Measurements from ENCODE around the gene GBP5.

The GBP5 gene

DNA sequence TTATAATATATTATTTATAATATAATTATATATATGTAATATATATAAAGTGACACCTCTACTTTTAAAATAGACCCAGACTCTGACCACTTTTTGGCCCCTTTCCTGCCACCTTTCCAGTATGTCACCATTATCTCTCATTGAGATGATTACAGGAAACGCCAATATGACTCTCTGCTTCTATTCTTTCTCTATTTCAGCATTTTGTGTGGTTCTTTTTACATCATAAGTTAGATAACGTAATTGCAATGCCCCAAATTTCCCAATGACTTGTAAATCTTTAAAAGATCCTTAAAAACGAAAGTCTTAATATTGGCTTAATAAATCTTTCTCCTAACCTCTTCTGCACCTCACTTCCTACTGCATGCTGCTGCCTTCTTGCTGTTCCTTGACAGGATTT lies 8.1 kb upstream of the GBP5 start:
- no peak overlapping the region for H4K8ac ChIP-seq (ENCODE audit: low read length)
- no peak overlapping the region for H2BK5ac ChIP-seq (ENCODE audit: low read depth, low read length, poor library complexity, severe bottlenecking)
- no peak overlapping the region for H3K9ac ChIP-seq (ENCODE audit: low read length)
- H2AK5ac ChIP-seq (ENCODE audit: low read length, severe bottlenecking): no peak overlapping the region
- H3K9me3 ChIP-seq (ENCODE audit: control insufficient read depth, low read length): no peaks in the 10 kb centered on the region
- no peak overlapping the region for H3K4me2 ChIP-seq (ENCODE audit: low read length, poor library complexity, severe bottlenecking)
- DNase-seq: no peak
- H3K27me3 ChIP-seq (ENCODE audit: control insufficient read depth in 1 of 2, insufficient read depth in 1 of 2, low read length in 2 of 2): no peaks in the 10 kb centered on the region
- H2BK15ac ChIP-seq (ENCODE audit: low read depth, poor library complexity, severe bottlenecking): no peak overlapping the region
- no peaks in the 10 kb centered on the region for H3K36me3 ChIP-seq (ENCODE audit: control insufficient read depth in 1 of 2, insufficient read depth in 2 of 2, low read depth in 1 of 2, low read length in 2 of 2)
- 77% methylated on average over 3 of the region's 3 CpGs for WGBS
- no peak overlapping the region for H2AFZ ChIP-seq (ENCODE audit: low read depth, low read length)
- H3K79me1 ChIP-seq (replicated peaks; ENCODE audit: low read length, poor library complexity, severe bottlenecking): no peaks in the 10 kb centered on the region
- no peak overlapping the region for H3K4ac ChIP-seq (ENCODE audit: low read depth in 1 of 2, low read length in 2 of 2)
- H3K27ac ChIP-seq (ENCODE audit: low read length, poor library complexity, severe bottlenecking): no peak overlapping the region
- H4K91ac ChIP-seq (ENCODE audit: low read length): no peak overlapping the region
- H3K4me1 ChIP-seq (ENCODE audit: control insufficient read depth, insufficient read depth, low read depth, low read length): no peaks in the 10 kb centered on the region
- H2BK120ac ChIP-seq (ENCODE audit: low read depth, low read length): no peak overlapping the region
- H3K4me3 ChIP-seq (ENCODE audit: insufficient read depth in 1 of 2, low read depth in 1 of 2, low read length in 2 of 2): no peak overlapping the region
- H2BK12ac ChIP-seq (ENCODE audit: low read length in 2 of 2): no peak overlapping the region
- no peak overlapping the region for H3K23ac ChIP-seq (ENCODE audit: low read length in 2 of 2)
- H3K14ac ChIP-seq (ENCODE audit: low read length in 2 of 2): no peak overlapping the region
- no peak overlapping the region for H3K18ac ChIP-seq (ENCODE audit: low read depth in 1 of 2, low read length in 2 of 2)

DNA sequence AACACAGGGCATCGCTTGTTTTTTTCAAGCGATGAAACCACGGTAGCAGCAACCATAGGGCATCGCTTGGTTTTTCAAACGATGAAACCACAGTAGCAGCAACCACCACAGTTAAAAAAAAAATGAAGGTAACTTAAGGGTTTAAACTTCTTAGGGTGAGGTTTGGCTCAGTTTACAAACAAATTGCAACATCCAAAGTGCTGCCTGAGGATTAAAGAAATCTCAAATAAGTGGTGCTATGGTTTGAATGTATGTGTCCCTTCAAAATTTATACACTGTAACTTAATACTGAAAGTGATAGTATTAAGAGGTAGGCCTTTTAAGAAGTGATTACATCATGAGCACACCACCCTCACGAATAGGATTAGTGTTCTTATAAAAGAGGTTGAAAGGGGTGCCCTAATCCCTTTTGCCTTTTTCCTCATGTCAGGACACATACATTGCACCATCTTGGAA lies 6.4 kb upstream of the GBP5 start:
- Histone ChIP-seq H3K4me1 (ENCODE audit: control insufficient read depth, insufficient read depth, low read depth, low read length) (no peaks in the 10 kb centered on the region), H3K23ac (ENCODE audit: low read length in 2 of 2) (no peak overlapping the region), H3K14ac (ENCODE audit: low read length in 2 of 2) (no peak overlapping the region), H2BK12ac (ENCODE audit: low read length in 2 of 2) (no peak overlapping the region), H3K9me3 (ENCODE audit: control insufficient read depth, low read length) (no peaks in the 10 kb centered on the region), H4K8ac (ENCODE audit: low read length) (no peak overlapping the region), H3K18ac (ENCODE audit: low read depth in 1 of 2, low read length in 2 of 2) (no peak overlapping the region), H3K4me3 (ENCODE audit: insufficient read depth in 1 of 2, low read depth in 1 of 2, low read length in 2 of 2) (no peak overlapping the region), H2BK15ac (ENCODE audit: low read depth, poor library complexity, severe bottlenecking) (no peak overlapping the region), H4K91ac (ENCODE audit: low read length) (no peak overlapping the region), H3K79me1 (replicated peaks; ENCODE audit: low read length, poor library complexity, severe bottlenecking) (no peaks in the 10 kb centered on the region), H3K4ac (ENCODE audit: low read depth in 1 of 2, low read length in 2 of 2) (no peak overlapping the region), H3K9ac (ENCODE audit: low read length) (no peak overlapping the region), H2BK120ac (ENCODE audit: low read depth, low read length) (no peak overlapping the region), H3K4me2 (ENCODE audit: low read length, poor library complexity, severe bottlenecking) (no peak overlapping the region), H2AFZ (ENCODE audit: low read depth, low read length) (no peak overlapping the region), H3K27ac (ENCODE audit: low read length, poor library complexity, severe bottlenecking) (no peak overlapping the region), H3K36me3 (ENCODE audit: control insufficient read depth in 1 of 2, insufficient read depth in 2 of 2, low read depth in 1 of 2, low read length in 2 of 2) (no peaks in the 10 kb centered on the region), H2AK5ac (ENCODE audit: low read length, severe bottlenecking) (no peak overlapping the region), H2BK5ac (ENCODE audit: low read depth, low read length, poor library complexity, severe bottlenecking) (no peak overlapping the region), H3K27me3 (ENCODE audit: control insufficient read depth in 1 of 2, insufficient read depth in 1 of 2, low read length in 2 of 2) (no peaks in the 10 kb centered on the region)
- no peak for DNase-seq
- 100% methylated on average over 2 of the region's 6 CpGs for WGBS

DNA sequence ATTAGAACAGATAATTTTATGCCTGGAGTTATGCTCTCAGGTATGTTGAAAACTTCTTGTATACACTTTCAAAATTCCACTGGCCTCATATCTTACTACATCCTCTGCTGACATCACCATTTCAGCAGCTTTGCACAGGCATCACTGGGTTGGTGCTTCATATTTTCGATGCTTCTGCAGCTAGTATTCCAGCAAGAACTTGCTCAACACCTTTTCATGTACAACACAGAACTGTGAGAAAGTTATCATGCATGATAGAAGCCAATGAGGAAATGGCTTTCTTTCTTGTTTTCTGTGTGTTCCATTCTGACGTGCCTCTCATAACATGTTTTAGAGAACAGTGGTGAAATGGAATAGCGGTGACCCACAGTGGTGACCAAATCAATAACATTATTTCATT lies 5.1 kb upstream of the GBP5 start:
- Histone ChIP-seq H3K27me3 (ENCODE audit: control insufficient read depth in 1 of 2, insufficient read depth in 1 of 2, low read length in 2 of 2) (no peaks in the 10 kb centered on the region), H2BK15ac (ENCODE audit: low read depth, poor library complexity, severe bottlenecking) (no peak overlapping the region), H3K4me2 (ENCODE audit: low read length, poor library complexity, severe bottlenecking) (no peak overlapping the region), H3K9ac (ENCODE audit: low read length) (no peak overlapping the region), H4K8ac (ENCODE audit: low read length) (no peak overlapping the region), H2BK12ac (ENCODE audit: low read length in 2 of 2) (no peak overlapping the region), H2BK5ac (ENCODE audit: low read depth, low read length, poor library complexity, severe bottlenecking) (no peak overlapping the region), H2AK5ac (ENCODE audit: low read length, severe bottlenecking) (no peak overlapping the region), H3K18ac (ENCODE audit: low read depth in 1 of 2, low read length in 2 of 2) (no peak overlapping the region), H3K36me3 (ENCODE audit: control insufficient read depth in 1 of 2, insufficient read depth in 2 of 2, low read depth in 1 of 2, low read length in 2 of 2) (no peaks in the 10 kb centered on the region), H3K4ac (ENCODE audit: low read depth in 1 of 2, low read length in 2 of 2) (no peak overlapping the region), H2AFZ (ENCODE audit: low read depth, low read length) (no peak overlapping the region), H3K9me3 (ENCODE audit: control insufficient read depth, low read length) (no peaks in the 10 kb centered on the region), H3K27ac (ENCODE audit: low read length, poor library complexity, severe bottlenecking) (no peak overlapping the region), H3K23ac (ENCODE audit: low read length in 2 of 2) (no peak overlapping the region), H3K14ac (ENCODE audit: low read length in 2 of 2) (no peak overlapping the region), H3K4me3 (ENCODE audit: insufficient read depth in 1 of 2, low read depth in 1 of 2, low read length in 2 of 2) (no peak overlapping the region), H3K79me1 (replicated peaks; ENCODE audit: low read length, poor library complexity, severe bottlenecking) (no peaks in the 10 kb centered on the region), H4K91ac (ENCODE audit: low read length) (no peak overlapping the region), H3K4me1 (ENCODE audit: control insufficient read depth, insufficient read depth, low read depth, low read length) (no peaks in the 10 kb centered on the region), H2BK120ac (ENCODE audit: low read depth, low read length) (no peak overlapping the region)
- WGBS: 76% methylated on average over 3 of the region's 3 CpGs
- DNase-seq: no peak

DNA sequence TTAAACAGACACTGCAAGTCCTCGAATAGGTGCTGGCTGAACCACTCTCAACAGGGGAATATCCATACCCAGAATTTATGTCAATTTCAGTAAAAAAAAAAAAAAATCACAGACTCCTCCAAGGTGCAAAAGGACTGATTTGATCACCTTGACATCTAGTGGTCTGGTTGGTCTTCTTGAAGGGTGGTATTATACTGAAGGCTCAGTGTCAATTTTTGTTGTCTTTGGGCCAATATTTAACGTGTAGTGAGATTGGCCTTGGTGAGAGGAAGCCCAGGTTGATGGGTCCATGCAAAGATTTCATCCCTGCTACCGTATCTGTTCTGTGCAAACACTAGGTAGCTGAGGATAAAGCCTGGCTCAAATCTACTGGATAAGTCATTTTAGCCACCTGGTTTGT lies 4.0 kb upstream of the GBP5 start:
- H3K18ac ChIP-seq (ENCODE audit: low read depth in 1 of 2, low read length in 2 of 2): no peak overlapping the region
- no peak overlapping the region for H2AFZ ChIP-seq (ENCODE audit: low read depth, low read length)
- H3K27ac ChIP-seq (ENCODE audit: low read length, poor library complexity, severe bottlenecking): no peak overlapping the region
- no peak overlapping the region for H4K91ac ChIP-seq (ENCODE audit: low read length)
- H3K23ac ChIP-seq (ENCODE audit: low read length in 2 of 2): no peak overlapping the region
- H2BK12ac ChIP-seq (ENCODE audit: low read length in 2 of 2): no peak overlapping the region
- DNase-seq: no peak
- no peaks in the 10 kb centered on the region for H3K79me1 ChIP-seq (replicated peaks; ENCODE audit: low read length, poor library complexity, severe bottlenecking)
- WGBS: 70% methylated on average over 3 of the region's 3 CpGs
- H3K4me1 ChIP-seq (ENCODE audit: control insufficient read depth, insufficient read depth, low read depth, low read length): no peaks in the 10 kb centered on the region
- no peak overlapping the region for H3K4me2 ChIP-seq (ENCODE audit: low read length, poor library complexity, severe bottlenecking)
- H3K36me3 ChIP-seq (ENCODE audit: control insufficient read depth in 1 of 2, insufficient read depth in 2 of 2, low read depth in 1 of 2, low read length in 2 of 2): no peaks in the 10 kb centered on the region
- H2BK5ac ChIP-seq (ENCODE audit: low read depth, low read length, poor library complexity, severe bottlenecking): no peak overlapping the region
- H2AK5ac ChIP-seq (ENCODE audit: low read length, severe bottlenecking): no peak overlapping the region
- H2BK120ac ChIP-seq (ENCODE audit: low read depth, low read length): no peak overlapping the region
- H3K4me3 ChIP-seq (ENCODE audit: insufficient read depth in 1 of 2, low read depth in 1 of 2, low read length in 2 of 2): no peak overlapping the region
- H4K8ac ChIP-seq (ENCODE audit: low read length): no peak overlapping the region
- no peak overlapping the region for H3K4ac ChIP-seq (ENCODE audit: low read depth in 1 of 2, low read length in 2 of 2)
- H3K14ac ChIP-seq (ENCODE audit: low read length in 2 of 2): no peak overlapping the region
- H3K9ac ChIP-seq (ENCODE audit: low read length): no peak overlapping the region
- no peaks in the 10 kb centered on the region for H3K27me3 ChIP-seq (ENCODE audit: control insufficient read depth in 1 of 2, insufficient read depth in 1 of 2, low read length in 2 of 2)
- H3K9me3 ChIP-seq (ENCODE audit: control insufficient read depth, low read length): no peaks in the 10 kb centered on the region
- no peak overlapping the region for H2BK15ac ChIP-seq (ENCODE audit: low read depth, poor library complexity, severe bottlenecking)

Data from mesenchymal stem cell (in vitro differentiated cells and primary cell).